Measurements from ENCODE around the gene SLC6A3.
"Not testable (repeated sequence)": the region's sequence is repeated elsewhere in the genome, so short reads cannot be mapped to it uniquely, and the experiment has no call there.

- not testable (repeated sequence) for TF ChIP-seq TAF1 (IDR thresholded peaks at IDR 0.05; ENCODE audit: low read depth, low read length); POLR2A (IDR thresholded peaks at IDR 0.05; ENCODE audit: low read depth, low read length); POLR2AphosphoS5 (IDR thresholded peaks at IDR 0.05; ENCODE audit: low read depth, low read length); PAX5 (IDR thresholded peaks at IDR 0.05; ENCODE audit: insufficient read depth, low read length, severe bottlenecking); SPI1 (IDR thresholded peaks at IDR 0.05; ENCODE audit: low read depth, low read length)
Measured at GRCh38 chr5:1371972-1372342, 73.3 kb downstream of the SLC6A3 start.
